H1 (cell line): ENCODE measurements around the gene ADGRB3. TPM values are rescaled to one million over a fixed set of nuclear protein-coding genes. Genes with fewer than 3 reads are reported as not detected.

ENCODE experiments used
- CTCF ChIA-PET: fragments of 300-600 bp; sonication (Branson Sonifier 250); formaldehyde crosslinking; loops from one replicate; lab custom pipeline; 2021; ENCODE audit not compliant: partially characterized antibody; lab: Charles Lee
- POLR2A ChIA-PET: fragments of 300-600 bp; sonication (Branson Sonifier 250); formaldehyde crosslinking; loops from one replicate; lab custom pipeline; 2021; ENCODE audit warnings: inconsistent platforms; ENCODE audit not compliant: partially characterized antibody; lab: Charles Lee
- DNase-seq, 2 experiments: peaks; one replicate each; pipeline versions ENCODE4 v3.0.0 to v3.0.0-alpha.2; 2010 to 2022; ENCODE audit warnings: low spot score in 2 of 2, low read depth in 1 of 2, mixed read lengths in 1 of 2
- FAIRE-seq: peaks from 2 replicates; lab custom pipeline; 2011; peaks lifted over from hg19 to GRCh38; lab: Jason Lieb, UNC
- H2AFZ ChIP-seq: 2 replicates; pipeline ENCODE4 v1.8.1; 2012; ENCODE audit warnings: low read length, inconsistent platforms
- H2AK5ac ChIP-seq: 2 replicates; pipeline ENCODE4 v1.6.1; 2013; ENCODE audit warnings: low read depth, low read length
- H2BK120ac ChIP-seq: replicated peaks from 2 replicates; pipeline ENCODE3; 2013; ENCODE audit warnings: low read depth, low read length, inconsistent platforms
- H2BK12ac ChIP-seq: 2 replicates; pipeline ENCODE4 v1.6.1; 2013; ENCODE audit warnings: low read depth, low read length
- H2BK15ac ChIP-seq: 2 replicates; pipeline ENCODE4 v1.6.1; 2013; ENCODE audit warnings: low read length
- H2BK20ac ChIP-seq: 2 replicates; pipeline ENCODE4 v1.6.1; 2013; ENCODE audit warnings: low read length
- H2BK5ac ChIP-seq: 2 replicates; pipeline ENCODE4 v1.6.1; 2013; ENCODE audit warnings: low read depth, low read length
- H3K14ac ChIP-seq: 2 replicates; pipeline ENCODE4 v1.6.1; 2013; ENCODE audit warnings: inconsistent platforms; ENCODE audit not compliant: insufficient read length
- H3K18ac ChIP-seq: 2 replicates; pipeline ENCODE4 v1.6.1; 2013; ENCODE audit warnings: low read length; ENCODE audit errors: extremely low read depth
- H3K23ac ChIP-seq: 2 replicates; pipeline ENCODE4 v1.6.1; 2013; ENCODE audit warnings: inconsistent platforms; ENCODE audit not compliant: insufficient read length
- H3K23me2 ChIP-seq: 2 replicates; pipeline ENCODE4 v1.6.1; 2013; ENCODE audit warnings: low read depth, low read length
- H3K27ac ChIP-seq: 2 replicates; pipeline ENCODE4 v1.6.1; 2011; ENCODE audit warnings: low read depth, low read length, inconsistent platforms
- H3K27me3 ChIP-seq, 4 experiments: replicated peaks in 1 of 4; 1 replicate in 1 of 4; 2 replicates in 3 of 4; pipeline versions ENCODE4 v1.6.1 to v1.8.1; 2011 to 2013; ENCODE audit warnings: low read length in 3 of 4, mild to moderate bottlenecking in 3 of 4, inconsistent platforms in 2 of 4, mixed read lengths in 2 of 4, moderate library complexity in 1 of 4; ENCODE audit not compliant: control insufficient read depth in 3 of 4, insufficient read depth in 3 of 4; ENCODE audit errors: extremely low read depth in 1 of 4
- H3K36me3 ChIP-seq, 4 experiments: 2 replicates each; pipeline versions ENCODE4 v1.6.1 to v1.8.1; 2011 to 2013; ENCODE audit warnings: mild to moderate bottlenecking in 4 of 4, low read length in 3 of 4, moderate library complexity in 2 of 4, control low read depth in 1 of 4, inconsistent platforms in 1 of 4; ENCODE audit not compliant: insufficient read depth in 4 of 4, control insufficient read depth in 2 of 4
- H3K4ac ChIP-seq: replicated peaks from 2 replicates; pipeline ENCODE3; 2013; ENCODE audit warnings: low read length, low read depth, mixed read lengths, inconsistent platforms; ENCODE audit not compliant: insufficient read length
- H3K4me1 ChIP-seq, 4 experiments: replicated peaks in 1 of 4; 1 replicate in 1 of 4; 2 replicates in 3 of 4; pipeline versions ENCODE4 v1.6.1 to v1.8.1; 2011 to 2013; ENCODE audit warnings: low read length in 3 of 4, inconsistent platforms in 2 of 4, mixed read lengths in 1 of 4; ENCODE audit not compliant: insufficient read depth in 4 of 4, control insufficient read depth in 3 of 4
- H3K4me2 ChIP-seq, 2 experiments: 2 replicates each; pipeline versions ENCODE4 v1.6.1 to v1.8.1; 2011 to 2013; ENCODE audit warnings: low read depth in 2 of 2, low read length in 2 of 2, control low read depth in 1 of 2, inconsistent platforms in 1 of 2, mild to moderate bottlenecking in 1 of 2; ENCODE audit not compliant: insufficient read depth in 1 of 2
- H3K4me3 ChIP-seq, 4 experiments: fragments of 200-600, 300-600 bp in 1 of 4; sonication (generic), shearing (Covaris generic), sonication (Bioruptor Twin) in 1 of 4; 2 replicates each; pipeline versions ENCODE4 v1.5.1 to v1.8.1; 2011 to 2016; ENCODE audit warnings: low read length in 4 of 4, low read depth in 3 of 4, control low read depth in 2 of 4, inconsistent platforms in 2 of 4, mild to moderate bottlenecking in 2 of 4, mixed read lengths in 1 of 4, moderate library complexity in 1 of 4; ENCODE audit not compliant: insufficient read depth in 2 of 4; ENCODE audit errors: extremely low read depth in 1 of 4
- H3K56ac ChIP-seq: replicated peaks from 2 replicates; pipeline ENCODE3; 2013; ENCODE audit warnings: low read depth, mild to moderate bottlenecking, mixed read lengths, low read length, inconsistent platforms; ENCODE audit not compliant: insufficient read length
- H3K79me1 ChIP-seq: 2 replicates; pipeline ENCODE4 v1.6.1; 2013; ENCODE audit warnings: low read depth, low read length, control low read depth
- H3K79me2 ChIP-seq, 2 experiments: 2 replicates each; pipeline versions ENCODE4 v1.6.1 to v1.8.1; 2012 to 2013; ENCODE audit warnings: low read length in 2 of 2, mild to moderate bottlenecking in 2 of 2, inconsistent platforms in 1 of 2; ENCODE audit not compliant: insufficient read depth in 2 of 2, control insufficient read depth in 1 of 2
- H3K9ac ChIP-seq, 4 experiments: replicated peaks in 1 of 4; 1 replicate in 1 of 4; 2 replicates in 3 of 4; pipeline versions ENCODE4 v1.6.1 to v1.8.1; 2011 to 2013; ENCODE audit warnings: low read depth in 3 of 4, low read length in 3 of 4, control low read depth in 2 of 4, mild to moderate bottlenecking in 2 of 4, moderate library complexity in 2 of 4, inconsistent platforms in 1 of 4; ENCODE audit errors: extremely low read depth in 1 of 4
- H3K9me3 ChIP-seq, 2 experiments: 2 replicates each; pipeline versions ENCODE4 v1.6.1 to v1.8.1; 2012 to 2013; ENCODE audit warnings: mild to moderate bottlenecking in 2 of 2, moderate library complexity in 2 of 2, control low read depth in 1 of 2, inconsistent platforms in 1 of 2, low read depth in 1 of 2, low read length in 1 of 2, mixed read lengths in 1 of 2; ENCODE audit not compliant: insufficient read depth in 2 of 2
- H4K20me1 ChIP-seq, 2 experiments: replicated peaks in 1 of 2; 2 replicates each; pipeline versions ENCODE3 to v1.8.1; 2011 to 2013; ENCODE audit warnings: inconsistent platforms in 2 of 2, low read length in 2 of 2, mild to moderate bottlenecking in 1 of 2; ENCODE audit not compliant: insufficient read depth in 2 of 2, control insufficient read depth in 1 of 2
- H4K5ac ChIP-seq: 2 replicates; pipeline ENCODE4 v1.6.1; 2013; ENCODE audit warnings: low read length, low read depth, mixed read lengths, inconsistent platforms; ENCODE audit not compliant: insufficient read length
- H4K8ac ChIP-seq: 2 replicates; pipeline ENCODE4 v1.8.0; 2013; ENCODE audit warnings: mild to moderate bottlenecking, moderate library complexity, low read length, inconsistent platforms; ENCODE audit not compliant: insufficient read depth; ENCODE audit errors: extremely low read depth
- H4K91ac ChIP-seq: replicated peaks from 2 replicates; pipeline ENCODE3; 2013; ENCODE audit warnings: low read length, mixed read lengths, inconsistent platforms; ENCODE audit not compliant: insufficient read length
- ASH2L ChIP-seq: fragments of 200-600, 300-600 bp; sonication (generic); IDR thresholded peaks from one replicate; pipeline ENCODE4 v1.7.1; 2017; ENCODE audit warnings: low read length
- BACH1 ChIP-seq: IDR thresholded peaks from 2 replicates; pipeline ENCODE4 v1.6.1; 2012; ENCODE audit warnings: low read length, improper control_type of control experiment
- GTF2F1 ChIP-seq: IDR thresholded peaks from 2 replicates; pipeline ENCODE4 v1.6.1; 2012; ENCODE audit warnings: low read depth, low read length, improper control_type of control experiment, borderline replicate concordance
- KDM4A ChIP-seq: IDR thresholded peaks from one replicate; pipeline ENCODE4 v1.7.1; 2012; ENCODE audit warnings: low read depth, mild to moderate bottlenecking, moderate library complexity, low read length, inconsistent platforms; ENCODE audit not compliant: severe bottlenecking
- RBBP5 ChIP-seq: IDR thresholded peaks from 2 replicates; pipeline ENCODE4 v1.7.1; 2012; ENCODE audit warnings: low read depth, mild to moderate bottlenecking, inconsistent platforms, low read length, moderate library complexity, borderline replicate concordance
- RNF2 ChIP-seq: fragments of 200-900, 300-1000 bp; sonication (generic); IDR thresholded peaks from 2 replicates; pipeline ENCODE4 v1.7.1; 2016; ENCODE audit warnings: borderline replicate concordance, low read depth, mild to moderate bottlenecking, antibody characterized with exemption, low read length; ENCODE audit not compliant: poor library complexity, severe bottlenecking; ENCODE audit errors: missing control alignments
- SAP30 ChIP-seq: fragments of 300-600 bp; sonication (generic); IDR thresholded peaks from 2 replicates; pipeline ENCODE4 v1.7.1; 2012; ENCODE audit warnings: low read length, moderate library complexity, mild to moderate bottlenecking, inconsistent platforms; ENCODE audit not compliant: insufficient read depth, insufficient replicate concordance
- SUZ12 ChIP-seq: fragments of 200-600 bp; sonication (generic); IDR thresholded peaks from 2 replicates; pipeline ENCODE4 v1.6.1; 2012; ENCODE audit warnings: mild to moderate bottlenecking, inconsistent platforms, low read length, moderate library complexity, mixed read lengths
- TCF12 ChIP-seq: IDR thresholded peaks from 2 replicates; pipeline ENCODE4 v1.6.1; 2011; ENCODE audit warnings: low read depth, mild to moderate bottlenecking, low read length
- WGBS, 2 experiments: shearing (Covaris generic) in 1 of 2; methylation state at CpG; one replicate each; pipeline versions ENCODE4 v1.1.6 to v1.1.7; 2013 to 2015; ENCODE audit warnings: low lambda C conversion rate in 2 of 2, mixed read lengths in 2 of 2, inconsistent platforms in 1 of 2, low coverage in 1 of 2, missing lambda C conversion rate in 1 of 2; ENCODE audit not compliant: insufficient replicate concordance in 2 of 2, insufficient coverage in 1 of 2, insufficient read length in 1 of 2; ENCODE audit errors: extremely low coverage in 1 of 2, missing lambda C conversion rate in 1 of 2; 5-methylcytosine and 5-hydroxymethylcytosine counted together
- polyA plus RNA-seq, 7 experiments: library from polyadenylated mRNA; depleted of rRNA in 3 of 7; stranded (reverse) in 5 of 7; unstranded in 2 of 7; fragments of >200 nt in 5 of 7; fragments of 200-250 nt in 2 of 7; gene quantifications; 1 replicate in 5 of 7; 2 replicates in 1 of 7; 4 replicates in 1 of 7; pipeline versions ENCODE4 v1.2.1 to v1.2.3, GENCODE V29; 2011 to 2013; ENCODE audit warnings: missing spikeins in 2 of 7, mixed read lengths in 2 of 7
- total RNA-seq: library from RNA; stranded (reverse); fragmentation: NEBNext Ultra II Directional; extraction: Animal tissue kit (Norgen Biotek cat#: 25700); gene quantifications from 2 replicates; pipeline ENCODE4 v1.2.1, GENCODE V29; 2021
- TF ChIP-seq, protein P1 (sequence below): IDR thresholded peaks from 2 replicates; pipeline ENCODE4 v1.6.1; 2012; ENCODE audit warnings: inconsistent platforms

ADGRB3 gene
- total and polyA plus RNA-seq, 2 of the 8 experiments (the other 6 are each of a cell fraction or from before 2014, with no cell fraction given): 0.35 to 1.2 TPM

DNA sequence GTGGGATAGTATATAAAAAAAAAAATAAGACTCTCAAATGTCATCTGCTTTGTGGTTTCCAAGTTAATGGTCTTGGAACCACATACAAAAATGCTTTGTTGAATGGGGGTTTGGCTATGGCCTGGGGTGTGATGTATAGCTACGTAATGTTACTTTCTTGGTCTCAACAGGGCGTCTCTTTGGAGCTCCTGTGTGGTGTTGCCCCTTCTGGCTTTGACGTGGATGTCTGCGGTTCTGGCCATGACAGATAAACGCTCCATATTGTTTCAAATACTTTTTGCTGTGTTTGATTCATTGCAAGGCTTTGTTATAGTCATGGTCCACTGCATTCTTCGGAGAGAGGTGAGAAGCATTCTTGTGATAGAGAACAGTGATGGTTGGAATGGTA lies 704.1 kb downstream of the ADGRB3 start:
- ChIA-PET CTCF (interaction anchor here (0.7 to 1.0 kb wide), 2 partner anchors 10 to 11 kb away, joined by 3 read pairs; no protein-coding TSS in a partner anchor), POLR2A (no interaction called here)
- H3K14ac ChIP-seq: no peak overlapping the region
- H2BK20ac ChIP-seq: no peak overlapping the region
- H3K4me1 ChIP-seq: no peaks in the 10 kb centered on the region
- WGBS, 2 experiments: 90% methylated on average over 6 of the region's 6 CpGs; no CpG with 5 or more reads in 1 of the 2 experiments
- no peak overlapping the region for H2AK5ac ChIP-seq
- no peak overlapping the region for H3K27ac ChIP-seq
- H2BK12ac ChIP-seq: no peak overlapping the region
- no peak overlapping the region for H3K4me3 ChIP-seq
- H3K27me3 ChIP-seq: no peaks in the 10 kb centered on the region
- H3K9me3 ChIP-seq: no peaks in the 10 kb centered on the region
- no peaks in the 10 kb centered on the region for H3K79me1 ChIP-seq
- H2AFZ ChIP-seq: no peak overlapping the region
- H3K4ac ChIP-seq: no peak overlapping the region
- H4K20me1 ChIP-seq: no peaks in the 10 kb centered on the region
- no peak overlapping the region for H3K56ac ChIP-seq
- no peak overlapping the region for H3K18ac ChIP-seq
- no peaks in the 10 kb centered on the region for H3K36me3 ChIP-seq
- FAIRE-seq (no peak), DNase-seq (no peak)
- H3K9ac ChIP-seq: no peak overlapping the region
- H3K23ac ChIP-seq: no peak overlapping the region
- no peak overlapping the region for H4K91ac ChIP-seq
- TF ChIP-seq ASH2L (no peak), GTF2F1 (no peak), RNF2 (no peak), KDM4A (no peak), SAP30 (no peak), TCF12 (no peak), RBBP5 (no peak), SUZ12 (no peak), BACH1 (no peak)
- TF ChIP-seq, protein P1, sequence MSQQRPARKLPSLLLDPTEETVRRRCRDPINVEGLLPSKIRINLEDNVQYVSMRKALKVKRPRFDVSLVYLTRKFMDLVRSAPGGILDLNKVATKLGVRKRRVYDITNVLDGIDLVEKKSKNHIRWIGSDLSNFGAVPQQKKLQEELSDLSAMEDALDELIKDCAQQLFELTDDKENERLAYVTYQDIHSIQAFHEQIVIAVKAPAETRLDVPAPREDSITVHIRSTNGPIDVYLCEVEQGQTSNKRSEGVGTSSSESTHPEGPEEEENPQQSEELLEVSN: no peak
- no peak overlapping the region for H2BK120ac ChIP-seq
- no peak overlapping the region for H4K8ac ChIP-seq
- no peak overlapping the region for H2BK5ac ChIP-seq
- no peak overlapping the region for H4K5ac ChIP-seq
- no peak overlapping the region for H3K4me2 ChIP-seq
- H3K79me2 ChIP-seq: no peaks in the 10 kb centered on the region
- no peaks in the 10 kb centered on the region for H3K23me2 ChIP-seq
- H2BK15ac ChIP-seq: no peak overlapping the region
